Adrenal gland (tissue), 12 donors: ENCODE data around the gene GRIA4. TPM values are rescaled to one million over a fixed set of nuclear protein-coding genes. Genes with fewer than 3 reads are reported as not detected.

ENCODE experiments used
- DNase-seq, 7 donors: peaks; one replicate each; pipeline ENCODE4 v3.0.0-alpha.2; 2019 to 2020
- H3K27ac ChIP-seq, 5 donors: fragments of 200-600 bp; sonication (generic) in 4 of 5; 1 replicate in 3 of 5; 2 replicates in 2 of 5; pipeline versions ENCODE4 v1.5.1 to v1.8.0; 2016 to 2020; ENCODE audit warnings: mild to moderate bottlenecking in 1 of 5
- H3K27me3 ChIP-seq: fragments of 200-600 bp; 2 replicates; pipeline ENCODE4 v1.8.0; 2021
- H3K36me3 ChIP-seq, 2 donors: fragments of 200-600 bp; replicated peaks in 1 of 2; 1 replicate in 1 of 2; 2 replicates in 1 of 2; pipeline versions ENCODE4 v1.5.1 to v1.8.0; 2018 to 2022
- H3K4me1 ChIP-seq, 2 donors: fragments of 200-600 bp; replicated peaks in 1 of 2; 1 replicate in 1 of 2; 2 replicates in 1 of 2; pipeline versions ENCODE4 v1.5.1 to v1.8.0; 2018 to 2021
- H3K4me3 ChIP-seq, 4 donors: fragments of 200-600 bp; sonication (generic) in 3 of 4; one replicate each; pipeline ENCODE4 v1.5.1; 2016 to 2018
- H3K9me3 ChIP-seq, 3 donors: fragments of 200-600 bp; sonication (generic) in 1 of 3; replicated peaks in 1 of 3; 1 replicate in 2 of 3; 2 replicates in 1 of 3; pipeline versions ENCODE4 v1.5.1 to v1.8.0; 2016 to 2021
- CTCF ChIP-seq, 6 experiments: fragments of 450-650 bp in 4 of 6; fragments of 200-600 bp in 2 of 6; sonication (generic) in 1 of 6; IDR thresholded peaks; 1 replicate in 5 of 6; 2 replicates in 1 of 6; pipeline versions ENCODE4 v1.5.1 to v1.8.0; 2016 to 2021; ENCODE audit warnings: antibody characterized with exemption in 6 of 6, mild to moderate bottlenecking in 2 of 6, moderate library complexity in 1 of 6
- POLR2A ChIP-seq, 2 donors: fragments of 450-650 bp; IDR thresholded peaks; one replicate each; pipeline ENCODE4 v1.6.1; 2017; ENCODE audit warnings: antibody characterized with exemption in 2 of 2, mild to moderate bottlenecking in 2 of 2, moderate library complexity in 1 of 2
- WGBS, 4 donors: extraction: QIAGEN DNeasy Blood & Tissue Kit in 2 of 4; methylation state at CpG; one replicate each; pipeline versions ENCODE4 v1.1.5 to v1.1.7; 2013 to 2017; 5-methylcytosine and 5-hydroxymethylcytosine counted together
- intact Hi-C, 2 donors: fragments of 100-400 bp; cut with DNase I; formaldehyde crosslinking; loops; one replicate each; pipeline versions ENCODE4 v1.14.1 to v1.15.0; 2022 to 2023
- polyA plus RNA-seq, 3 donors: library from polyadenylated mRNA; stranded (reverse); fragments of 200-250 nt in 2 of 3; fragments of 350-450 nt in 1 of 3; fragmentation: Illumina TruSeq in 1 of 3; extraction: RNeasy Lipid Tissue Mini Kit (QIAGEN cat#74804) in 1 of 3; gene quantifications; one replicate each; pipeline ENCODE4 v1.2.3, GENCODE V29; 2013 to 2014
- total RNA-seq, 9 donors: library from RNA; depleted of rRNA in 4 of 9; stranded (reverse); fragments of >200 nt in 4 of 9; fragments of 120-200 nt in 1 of 9; fragmentation: NEBNext Ultra II Directional in 1 of 9; extraction: Animal tissue kit (Norgen Biotek cat#: 25700) in 1 of 9; gene quantifications; one replicate each; pipeline versions ENCODE4 v1.1.0 to v1.2.4, GENCODE V29; 2013 to 2023
- donor health status: healthy with polysubstance abuse.
- donor health status: Bipolar disorder and iron deficiency.
- donor health status: DM: yes; HTN: yes; CAD: no.
- donor health status: DM: no; HTN: no; CAD: no.
- donor health status: DM: no; HTN: no; CAD: no.
- donor health status: DM: yes; HTN: yes; CAD: no.

The GRIA4 gene
- total and polyA plus RNA-seq, 12 donors: 0.16 to 6.2 (median 2.0) TPM; not detected in 3

DNA sequence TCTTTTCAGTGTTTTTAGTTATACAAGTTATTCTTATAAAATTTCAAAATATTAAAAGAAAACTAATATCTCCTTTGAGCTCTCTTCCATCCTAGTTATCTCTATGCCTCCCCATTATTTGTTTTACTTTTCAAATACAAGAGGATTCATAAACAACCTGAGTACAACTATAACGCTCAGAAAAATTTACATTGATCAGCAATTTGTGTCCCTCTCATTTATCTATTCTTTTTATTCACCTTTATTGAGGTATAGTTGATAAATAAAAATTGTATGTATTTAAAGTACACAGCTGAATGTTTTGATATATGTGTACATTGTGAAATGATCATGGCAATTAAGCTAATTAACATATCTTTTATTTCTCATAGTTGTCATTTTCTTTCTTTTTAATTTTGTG lies 57.6 kb downstream of the GRIA4 start:
- no peaks in the 10 kb centered on the region for H3K9me3 ChIP-seq
- no peak overlapping the region for H3K4me3 ChIP-seq
- no peaks in the 10 kb centered on the region for H3K4me1 ChIP-seq
- H3K36me3 ChIP-seq: no peaks in the 10 kb centered on the region
- 76 to 90% (median 88%) methylated on average over 1 of the region's 1 CpG for WGBS, 4 donors
- DNase-seq: no peak
- no peak for TF ChIP-seq POLR2A (IDR thresholded peaks at IDR 0.05)
- no peak for TF ChIP-seq CTCF (IDR thresholded peaks at IDR 0.05)
- intact Hi-C loops: no loop called here
- H3K27me3 ChIP-seq: no peaks in the 10 kb centered on the region
- no peak overlapping the region for H3K27ac ChIP-seq

DNA sequence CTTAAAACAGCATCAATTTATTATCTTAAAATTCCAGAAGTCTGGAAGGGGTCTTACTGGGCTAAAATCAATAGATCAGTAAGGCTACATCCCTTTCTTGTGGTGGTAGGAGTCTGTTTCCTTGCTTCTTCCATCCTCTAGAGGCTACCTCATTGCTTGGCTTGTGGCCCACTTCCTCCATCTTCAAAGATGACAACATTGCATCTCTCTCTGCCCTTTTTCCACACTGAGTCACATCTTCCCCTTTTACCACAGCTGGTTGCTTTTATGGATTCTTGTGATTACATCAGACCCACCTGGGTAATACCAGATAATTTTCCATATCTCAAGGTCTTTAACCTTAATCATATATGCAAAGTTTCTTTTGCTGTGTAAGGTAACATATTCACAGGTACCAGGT lies 60.9 kb downstream of the GRIA4 start:
- TF ChIP-seq CTCF (IDR thresholded peaks at IDR 0.05) (no peak), POLR2A (IDR thresholded peaks at IDR 0.05) (no peak)

GRCh38 chr11:105673089-105673488 lies 63.2 kb downstream of the GRIA4 start:
- 20 to 35% (median 23%) methylated on average over 3 of the region's 3 CpGs for WGBS, 4 donors
- DNase-seq: peak in 3 of 7 donors; percentile 5 to 25 (median 11)
- H3K4me3 ChIP-seq: no peak overlapping the region
- intact Hi-C loops: no loop called here
- H3K36me3 ChIP-seq: no peaks in the 10 kb centered on the region
- no peak overlapping the region for H3K27ac ChIP-seq
- no peaks in the 10 kb centered on the region for H3K4me1 ChIP-seq
- no peaks in the 10 kb centered on the region for H3K9me3 ChIP-seq
- TF ChIP-seq POLR2A (IDR thresholded peaks at IDR 0.05) (no peak), CTCF (IDR thresholded peaks at IDR 0.05) (no peak)
- no peaks in the 10 kb centered on the region for H3K27me3 ChIP-seq

More for the DNA sequence above, 60.9 kb downstream of the GRIA4 start:
- intact Hi-C loops: no loop called here
- no peaks in the 10 kb centered on the region for H3K4me1 ChIP-seq
- H3K9me3 ChIP-seq: no peaks in the 10 kb centered on the region
- no peaks in the 10 kb centered on the region for H3K27me3 ChIP-seq
- no peak for DNase-seq
- no peak overlapping the region for H3K27ac ChIP-seq
- no peaks in the 10 kb centered on the region for H3K36me3 ChIP-seq
- H3K4me3 ChIP-seq: no peak overlapping the region

- Histone ChIP-seq H3K4me1 (no peaks in the 10 kb centered on the region), H3K27me3 (no peaks in the 10 kb centered on the region), H3K9me3 (no peaks in the 10 kb centered on the region), H3K4me3 (no peak overlapping the region), H3K36me3 (no peaks in the 10 kb centered on the region), H3K27ac (no peak overlapping the region)
- no peak for DNase-seq
- no peak for TF ChIP-seq POLR2A (IDR thresholded peaks at IDR 0.05)
- TF ChIP-seq CTCF (IDR thresholded peaks at IDR 0.05): no peak
- 62 to 83% (median 76%) methylated on average over 2 of the region's 2 CpGs for WGBS, 4 donors
- intact Hi-C loops: no loop called here
Observed at GRCh38 chr11:105689631-105690030, 79.8 kb downstream of the GRIA4 start.
